GM12878 (cell line): ENCODE measurements around the gene TRIB2. TPM values are rescaled to one million over a fixed set of nuclear protein-coding genes. Genes with fewer than 3 reads are reported as not detected.

Source experiments
- ATAC-seq: fragments of 200-7000 bp; cut with Tn5 transposase; 3 replicates; pipeline ENCODE4 v1.9.1; 2020; ENCODE audit warnings: mild to moderate bottlenecking, moderate library complexity
- BruUV-seq: library from RNA; stranded (reverse); fragments of 400-500 nt; replicated peaks from 2 replicates; lab custom pipeline; 2021; lab: Mats Ljungman, UMichigan
- CTCF ChIA-PET: fragments of 300-600 bp; sonication (Branson Sonifier 250); formaldehyde crosslinking; extraction: SDS; loops from one replicate; lab custom pipeline; 2021; ENCODE audit warnings: inconsistent platforms; lab: Yijun Ruan, JAX
- POLR2A ChIA-PET: fragments of 350-600 bp; formaldehyde crosslinking; extraction: SDS; loops from one replicate; lab custom pipeline; 2021; ENCODE audit warnings: inconsistent platforms; lab: Charles Lee
- RAD21 ChIA-PET: fragments of 300-600 bp; sonication (Branson Sonifier 250); formaldehyde crosslinking; loops from one replicate; lab custom pipeline; 2023; ENCODE audit warnings: antibody characterized with exemption; ENCODE audit not compliant: unreplicated experiment; lab: Charles Lee
- SMC1A ChIA-PET: fragments of 300-600 bp; sonication (Branson Sonifier 250); formaldehyde crosslinking; loops from one replicate; lab custom pipeline; 2023; ENCODE audit not compliant: unreplicated experiment, uncharacterized antibody; lab: Charles Lee
- DNase-seq: peaks from one replicate; pipeline ENCODE4 v3.0.0-alpha.2; 2011; ENCODE audit warnings: low read depth, low spot score
- FAIRE-seq: peaks from 3 replicates; lab custom pipeline; 2011; peaks lifted over from hg19 to GRCh38; lab: Jason Lieb, UNC
- H2AFZ ChIP-seq: 2 replicates; pipeline ENCODE4 v1.6.0; 2011; ENCODE audit warnings: low read depth, low read length, control low read depth; ENCODE audit not compliant: control insufficient read depth
- H3K27ac ChIP-seq: 2 replicates; pipeline ENCODE4 v1.5.1; 2011; ENCODE audit warnings: control low read depth; ENCODE audit not compliant: control insufficient read depth, insufficient read depth
- H3K27me3 ChIP-seq, 2 experiments: replicated peaks in 1 of 2; 2 replicates each; pipeline versions ENCODE4 v1.6.0 to v1.6.1; 2011; ENCODE audit warnings: low read length in 1 of 2; ENCODE audit not compliant: control insufficient read depth in 2 of 2, insufficient read depth in 2 of 2
- H3K36me3 ChIP-seq, 2 experiments: 2 replicates each; pipeline ENCODE4 v1.5.1; 2011; ENCODE audit warnings: low read length in 1 of 2; ENCODE audit not compliant: control insufficient read depth in 2 of 2, insufficient read depth in 2 of 2
- H3K4me1 ChIP-seq: 2 replicates; pipeline ENCODE4 v1.6.1; 2011; ENCODE audit warnings: mild to moderate bottlenecking, low read length, moderate library complexity, mixed read lengths; ENCODE audit not compliant: control insufficient read depth, insufficient read depth
- H3K4me2 ChIP-seq: 2 replicates; pipeline ENCODE4 v1.6.0; 2011; ENCODE audit warnings: control low read depth; ENCODE audit not compliant: control insufficient read depth, insufficient read depth
- H3K4me3 ChIP-seq: fragments of 200-600 bp; sonication (generic); 2 replicates; pipeline ENCODE4 v1.5.1; 2016
- H3K79me2 ChIP-seq: 2 replicates; pipeline ENCODE4 v1.6.0; 2011; ENCODE audit warnings: low read length; ENCODE audit not compliant: control insufficient read depth, insufficient read depth
- H3K9ac ChIP-seq: 2 replicates; pipeline ENCODE4 v1.8.0; 2011; ENCODE audit warnings: low read length, control low read depth, mixed read lengths; ENCODE audit not compliant: control insufficient read depth, insufficient read depth
- H3K9me3 ChIP-seq: replicated peaks from 3 replicates; pipeline ENCODE4 v1.5.1; 2011; ENCODE audit warnings: mild to moderate bottlenecking, low read length; ENCODE audit not compliant: control insufficient read depth, insufficient read depth
- H4K20me1 ChIP-seq: 2 replicates; pipeline ENCODE4 v1.6.0; 2011; ENCODE audit not compliant: control insufficient read depth, insufficient read depth
- BRCA1 ChIP-seq: IDR thresholded peaks from 2 replicates; pipeline ENCODE4 v1.6.1; 2011; ENCODE audit warnings: low read depth, low read length, improper control_type of control experiment
- CBFB ChIP-seq: IDR thresholded peaks from 2 replicates; pipeline ENCODE4 v1.6.1; 2016; ENCODE audit warnings: antibody characterized with exemption, low read depth
- FOS ChIP-seq: IDR thresholded peaks from 3 replicates; pipeline ENCODE4 v1.6.1; 2011; ENCODE audit warnings: borderline replicate concordance; ENCODE audit not compliant: insufficient read length; ENCODE audit errors: extremely low read depth
- HDAC6 ChIP-seq: fragments of 200-600 bp; sonication (generic); IDR thresholded peaks from one replicate; pipeline ENCODE4 v1.8.0; 2017; ENCODE audit warnings: antibody characterized with exemption; ENCODE audit not compliant: unreplicated experiment
- JUND ChIP-seq: IDR thresholded peaks from 2 replicates; pipeline ENCODE4 v1.6.1; 2012; ENCODE audit warnings: low read depth, mild to moderate bottlenecking, low read length, improper control_type of control experiment, moderate library complexity
- NFYB ChIP-seq: IDR thresholded peaks from 2 replicates; pipeline ENCODE4 v1.6.1; 2011; ENCODE audit warnings: low read depth, mild to moderate bottlenecking, low read length, improper control_type of control experiment, moderate library complexity; ENCODE audit not compliant: insufficient read depth
- NR2C2 ChIP-seq: IDR thresholded peaks from 2 replicates; pipeline ENCODE4 v1.6.1; 2011; ENCODE audit warnings: borderline replicate concordance, low read depth; ENCODE audit not compliant: control insufficient read depth, insufficient read length
- NR2F1 ChIP-seq: fragments of 450-650 bp; conservative IDR thresholded peaks from 2 replicates; pipeline ENCODE4 v1.6.1; 2017; ENCODE audit warnings: mild to moderate bottlenecking
- POLR2AphosphoS2 ChIP-seq: IDR thresholded peaks from 2 replicates; pipeline ENCODE4 v1.6.1; 2011; ENCODE audit warnings: low read depth, mild to moderate bottlenecking, low read length, improper control_type of control experiment, moderate library complexity
- SIX5 ChIP-seq: IDR thresholded peaks from 2 replicates; pipeline ENCODE4 v1.6.1; 2011; ENCODE audit warnings: mild to moderate bottlenecking, low read depth, low read length, moderate library complexity; ENCODE audit not compliant: severe bottlenecking
- SPI1 ChIP-seq: IDR thresholded peaks from 2 replicates; pipeline ENCODE4 v1.6.1; 2011; ENCODE audit warnings: low read depth, mild to moderate bottlenecking, low read length, moderate library complexity, borderline replicate concordance; ENCODE audit not compliant: insufficient read depth
- SRF ChIP-seq, 2 experiments: IDR thresholded peaks; 2 replicates each; pipeline ENCODE4 v1.6.1; 2011; ENCODE audit warnings: low read depth in 2 of 2, low read length in 2 of 2, mild to moderate bottlenecking in 1 of 2, moderate library complexity in 1 of 2
- TCF12 ChIP-seq: IDR thresholded peaks from 2 replicates; pipeline ENCODE4 v1.6.1; 2011; ENCODE audit warnings: low read depth, mild to moderate bottlenecking, low read length
- YY1 ChIP-seq: IDR thresholded peaks from 2 replicates; pipeline ENCODE4 v1.6.1; 2011; ENCODE audit warnings: low read depth, mild to moderate bottlenecking, low read length
- WGBS: methylation state at CpG from one replicate; pipeline ENCODE4 v1.1.6; 2016; ENCODE audit warnings: low lambda C conversion rate; ENCODE audit not compliant: insufficient replicate concordance, insufficient coverage; ENCODE audit errors: missing lambda C conversion rate; 5-methylcytosine and 5-hydroxymethylcytosine counted together
- in situ Hi-C: fragments of 300-500 bp; cut with MboI; formaldehyde crosslinking; loops from 9 replicates; pipeline ENCODE4 v1.14.3; 2018; ENCODE audit warnings: mixed read lengths
- intact Hi-C: fragments of 100-400 bp; cut with micrococcal nuclease; formaldehyde crosslinking; loops from one replicate; pipeline ENCODE4 v1.14.2; 2022; ENCODE audit not compliant: unreplicated experiment
- polyA plus RNA-seq, 11 experiments: library from polyadenylated mRNA; depleted of rRNA in 4 of 11; unstranded in 6 of 11; stranded (reverse) in 5 of 11; fragments of >200 nt; fragmentation: Nextera tagmentation in 4 of 11; fragmentation: Illumina TruSeq in 1 of 11; extraction: Ambion mirVana in 4 of 11; extraction: Trizol in 1 of 11; gene quantifications; 1 replicate in 1 of 11; 2 replicates in 10 of 11; pipeline versions ENCODE4 v1.2.1 to v1.2.3, GENCODE V29; 2011 to 2016; ENCODE audit warnings: inconsistent platforms in 2 of 11, missing spikeins in 2 of 11, low read depth in 1 of 11
- total RNA-seq, 4 experiments: library from RNA; depleted of rRNA in 3 of 4; stranded (reverse); fragments of >200 nt in 3 of 4; fragmentation: Illumina TruSeq in 1 of 4; extraction: Trizol in 1 of 4; gene quantifications; 2 replicates each; pipeline versions ENCODE4 v1.2.1 to v1.2.3, GENCODE V29; 2013 to 2021
- TF ChIP-seq, protein P1 (sequence below): fragments of 450-650 bp; IDR thresholded peaks from 2 replicates; pipeline ENCODE4 v1.6.1; 2017; ENCODE audit warnings: mild to moderate bottlenecking, low read depth, inconsistent platforms; ENCODE audit not compliant: poor library complexity, severe bottlenecking

The TRIB2 gene
- total and polyA plus RNA-seq, 10 of the 15 experiments (the other 5 are each of a cell fraction or from before 2014, with no cell fraction given), result 1.6 to 9.2 (median 5.2) TPM

DNA sequence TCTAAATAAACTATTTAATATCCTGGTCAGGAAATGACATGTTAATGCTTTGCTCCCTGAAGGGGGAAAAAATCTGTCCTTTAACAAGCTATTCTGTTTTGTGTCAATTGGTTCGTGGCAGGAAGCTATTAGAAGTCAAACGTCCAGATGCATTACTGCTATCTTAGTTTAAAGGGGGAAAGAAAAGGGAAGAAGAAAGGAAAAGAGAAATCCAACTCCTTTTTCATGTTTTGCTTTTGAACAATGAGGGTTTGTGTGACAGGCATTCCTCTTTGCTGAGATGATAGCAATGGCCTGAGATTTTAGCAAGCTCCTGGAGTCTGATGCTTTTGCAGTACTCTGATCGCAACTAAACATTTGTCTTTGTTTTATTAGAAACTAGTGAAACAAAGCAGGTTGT lies 24.6 kb downstream of the TRIB2 start:
- Histone ChIP-seq H3K27ac (no peak overlapping the region), H3K4me1 (no peaks in the 10 kb centered on the region), H3K4me3 (no peak overlapping the region), H3K4me2 (no peak overlapping the region), H3K79me2 (no peaks in the 10 kb centered on the region), H2AFZ (no peak overlapping the region), H3K9ac (no peak overlapping the region), H3K27me3 (no peaks in the 10 kb centered on the region), H4K20me1 (no peaks in the 10 kb centered on the region; the same call in 1 of the 2 replicates), H3K36me3 (no peaks in the 10 kb centered on the region; a peak in 1 of 4 replicates), H3K9me3 (no peaks in the 10 kb centered on the region)
- in situ Hi-C loops, result no loop called here
- WGBS, result 47% methylated on average over 3 of the region's 3 CpGs
- ChIA-PET SMC1A (interaction anchor here (0.6 kb wide), 1 partner anchor 499 kb away, joined by 3 read pairs; no protein-coding TSS in a partner anchor), RAD21 (no interaction called here), POLR2A (no interaction called here), CTCF (no interaction called here)
- ATAC-seq, result no peak
- no TSS peak for BruUV-seq
- intact Hi-C loops, result no loop called here
- TF ChIP-seq POLR2AphosphoS2 (no peak), SRF (IDR thresholded peaks at IDR 0.05; ENCODE audit: low read depth in 2 of 2, low read length in 2 of 2) (no peak), TCF12 (no peak), NFYB (no peak), NR2C2 (no peak), HDAC6 (no peak), JUND (no peak), FOS (no peak), BRCA1 (no peak), YY1 (no peak), SIX5 (no peak), CBFB (no peak), NR2F1 (no peak), SPI1 (no peak)
- TF ChIP-seq, protein P1, sequence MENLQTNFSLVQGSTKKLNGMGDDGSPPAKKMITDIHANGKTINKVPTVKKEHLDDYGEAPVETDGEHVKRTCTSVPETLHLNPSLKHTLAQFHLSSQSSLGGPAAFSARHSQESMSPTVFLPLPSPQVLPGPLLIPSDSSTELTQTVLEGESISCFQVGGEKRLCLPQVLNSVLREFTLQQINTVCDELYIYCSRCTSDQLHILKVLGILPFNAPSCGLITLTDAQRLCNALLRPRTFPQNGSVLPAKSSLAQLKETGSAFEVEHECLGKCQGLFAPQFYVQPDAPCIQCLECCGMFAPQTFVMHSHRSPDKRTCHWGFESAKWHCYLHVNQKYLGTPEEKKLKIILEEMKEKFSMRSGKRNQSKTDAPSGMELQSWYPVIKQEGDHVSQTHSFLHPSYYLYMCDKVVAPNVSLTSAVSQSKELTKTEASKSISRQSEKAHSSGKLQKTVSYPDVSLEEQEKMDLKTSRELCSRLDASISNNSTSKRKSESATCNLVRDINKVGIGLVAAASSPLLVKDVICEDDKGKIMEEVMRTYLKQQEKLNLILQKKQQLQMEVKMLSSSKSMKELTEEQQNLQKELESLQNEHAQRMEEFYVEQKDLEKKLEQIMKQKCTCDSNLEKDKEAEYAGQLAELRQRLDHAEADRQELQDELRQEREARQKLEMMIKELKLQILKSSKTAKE, result no peak
- DNase-seq, result no peak
- no peak for FAIRE-seq
